Ectodermal cell (in vitro differentiated cells): ENCODE results near the gene MROH2A.

Source experiments
- H3K27ac ChIP-seq: 2 replicates; pipeline ENCODE4 v1.7.0; 2013; ENCODE audit warnings: mild to moderate bottlenecking, low read depth, low read length; ENCODE audit not compliant: insufficient read depth, poor library complexity, severe bottlenecking
- H3K27me3 ChIP-seq: 2 replicates; pipeline ENCODE4 v1.7.0; 2013; ENCODE audit warnings: mild to moderate bottlenecking, low read length; ENCODE audit not compliant: insufficient read depth, control insufficient read depth, poor library complexity, severe bottlenecking
- H3K36me3 ChIP-seq: one replicate; pipeline ENCODE4 v1.7.0; 2013; ENCODE audit warnings: low read length; ENCODE audit not compliant: control insufficient read depth, insufficient read depth
- H3K4me1 ChIP-seq: one replicate; pipeline ENCODE4 v1.7.0; 2013; ENCODE audit warnings: low read length; ENCODE audit not compliant: control insufficient read depth, insufficient read depth
- H3K4me3 ChIP-seq: 2 replicates; pipeline ENCODE4 v1.7.0; 2013; ENCODE audit warnings: low read depth, low read length, control low read depth; ENCODE audit not compliant: insufficient read depth
- H3K9me3 ChIP-seq: 2 replicates; pipeline ENCODE4 v1.7.0; 2013; ENCODE audit warnings: mild to moderate bottlenecking, low read length, moderate library complexity; ENCODE audit not compliant: control insufficient read depth
- WGBS, 2 experiments: methylation state at CpG; one replicate each; pipeline ENCODE4 v1.1.7; 2013; ENCODE audit warnings: missing lambda C conversion rate in 2 of 2; 5-methylcytosine and 5-hydroxymethylcytosine counted together

The MROH2A gene

DNA sequence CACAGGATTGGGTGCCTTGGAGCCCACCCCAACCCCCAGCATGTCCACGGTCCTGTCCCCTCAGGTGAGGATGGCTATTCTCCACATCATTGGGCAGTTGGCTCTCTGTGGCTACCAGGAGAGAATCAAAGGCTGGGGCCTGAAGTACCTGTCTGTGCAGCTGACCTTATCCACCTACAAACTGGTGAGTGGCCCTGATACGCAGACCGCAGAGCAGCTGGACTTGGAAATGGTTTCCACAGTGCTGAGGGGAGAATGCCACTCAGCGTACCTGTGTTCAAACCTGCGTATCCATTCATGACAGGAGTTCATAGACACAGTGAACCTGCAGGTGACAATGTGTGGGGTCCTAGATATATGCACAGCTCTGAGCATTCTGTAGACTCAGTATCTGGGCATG, 21.6 kb downstream of the MROH2A start:
- Histone ChIP-seq H3K9me3 (no peaks in the 10 kb centered on the region), H3K27me3 (no peaks in the 10 kb centered on the region), H3K27ac (no peak overlapping the region), H3K4me3 (no peak overlapping the region), H3K36me3 (no peaks in the 10 kb centered on the region), H3K4me1 (no peaks in the 10 kb centered on the region)
- WGBS, 2 experiments = 75 to 76% methylated on average over 5 of the region's 5 CpGs

DNA sequence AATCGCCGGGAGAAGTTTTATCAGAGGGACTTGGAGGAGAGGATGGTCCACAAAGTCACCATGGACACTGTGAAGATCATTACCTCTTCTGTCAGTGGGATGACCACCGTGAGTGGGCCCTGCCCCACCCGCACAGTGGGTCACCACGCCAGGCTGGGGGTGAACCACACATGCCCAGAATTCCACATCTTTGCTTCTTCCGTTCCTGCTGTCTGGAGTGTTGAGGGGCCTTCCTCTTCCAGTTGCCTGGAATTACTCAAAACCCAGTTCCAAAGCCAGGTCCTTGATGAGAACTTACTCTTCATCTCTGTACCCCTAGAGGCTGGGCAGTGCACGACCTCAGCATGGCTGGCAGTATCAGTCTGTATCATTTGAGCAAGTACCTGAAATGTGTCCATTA, 22.1 kb downstream of the MROH2A start:
- Histone ChIP-seq H3K27ac (no peak overlapping the region), H3K36me3 (no peaks in the 10 kb centered on the region), H3K4me1 (no peaks in the 10 kb centered on the region), H3K27me3 (no peaks in the 10 kb centered on the region), H3K4me3 (no peak overlapping the region), H3K9me3 (no peaks in the 10 kb centered on the region)
- 92 to 93% methylated on average over 7 of the region's 7 CpGs for WGBS, 2 experiments

DNA sequence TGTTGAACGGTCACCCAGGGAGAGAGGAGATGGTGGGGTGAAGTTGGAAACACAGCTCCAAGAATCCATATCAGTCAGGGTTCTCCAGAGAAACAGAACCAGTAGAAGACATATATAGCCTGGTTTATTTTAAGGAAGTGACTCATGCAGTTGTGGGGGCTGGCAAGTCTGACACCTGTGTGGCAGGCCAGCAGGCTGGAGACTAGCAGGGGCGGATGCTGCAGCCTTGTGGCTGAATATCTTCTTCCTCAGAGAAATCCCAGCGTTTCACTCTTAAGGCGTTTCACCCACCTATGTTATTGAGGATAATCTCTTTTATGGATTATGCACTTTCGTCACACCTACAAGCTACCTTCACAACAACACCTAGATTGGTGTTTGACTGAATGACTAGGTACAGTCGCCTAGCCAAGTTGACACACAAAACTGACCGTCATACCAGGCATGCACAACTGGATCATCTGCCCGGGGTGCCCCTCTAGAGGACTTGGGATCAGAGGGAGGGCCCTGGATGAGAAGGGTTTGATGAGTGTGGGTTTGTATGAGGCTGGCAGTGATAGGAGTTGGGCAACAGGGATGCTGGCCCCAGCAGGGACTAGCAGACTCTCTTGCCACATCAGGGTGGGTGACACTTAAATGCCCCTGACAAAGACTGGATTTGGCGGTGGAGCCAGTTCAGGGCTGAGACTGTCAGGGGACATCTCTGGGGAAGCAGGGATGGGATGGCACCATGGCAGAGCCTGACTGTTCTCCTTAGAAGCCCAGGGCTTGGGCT, 23.4 kb downstream of the MROH2A start:
- Histone ChIP-seq H3K4me1 (no peaks in the 10 kb centered on the region), H3K9me3 (no peaks in the 10 kb centered on the region), H3K4me3 (no peak overlapping the region), H3K36me3 (no peaks in the 10 kb centered on the region), H3K27me3 (no peaks in the 10 kb centered on the region), H3K27ac (no peak overlapping the region)
- WGBS, 2 experiments = 89 to 96% methylated on average over 8 to 9 of the region's 9 CpGs

DNA sequence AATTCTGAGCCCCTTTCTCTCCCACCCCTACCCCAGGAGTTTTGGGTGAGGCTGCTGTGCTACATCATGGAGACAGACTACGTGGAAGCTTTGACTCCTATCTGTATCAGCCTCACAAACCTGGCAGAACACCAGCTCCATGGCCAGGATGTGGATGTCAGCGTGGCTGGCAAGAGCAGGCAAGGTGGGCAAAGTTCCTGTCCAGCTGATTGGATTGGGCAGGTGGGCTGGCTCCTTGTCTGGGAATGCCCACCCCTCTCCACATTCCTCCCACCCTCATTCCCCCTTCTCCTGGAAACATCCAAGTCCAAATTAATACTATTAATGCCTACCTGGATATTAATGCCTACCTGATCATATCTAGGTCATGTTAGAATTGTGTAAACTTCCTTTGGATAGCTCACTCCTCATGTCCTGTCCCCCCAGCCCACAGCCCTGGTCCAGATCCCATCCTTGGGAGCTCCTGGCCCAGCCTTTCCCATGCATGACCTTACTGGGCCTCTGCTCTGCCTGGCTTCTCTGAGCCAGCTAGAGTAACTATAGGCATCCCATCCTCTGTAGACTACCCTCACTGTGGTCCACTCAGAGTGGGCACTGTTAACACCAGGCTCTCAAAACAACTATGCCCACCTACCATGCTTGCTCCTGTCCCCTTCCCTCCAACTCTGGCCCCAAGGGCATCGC, 24.1 kb downstream of the MROH2A start:
- 87 to 88% methylated on average over 3 of the region's 3 CpGs for WGBS, 2 experiments
- Histone ChIP-seq H3K4me3 (no peak overlapping the region), H3K9me3 (no peaks in the 10 kb centered on the region), H3K4me1 (no peaks in the 10 kb centered on the region), H3K36me3 (no peaks in the 10 kb centered on the region), H3K27ac (no peak overlapping the region), H3K27me3 (no peaks in the 10 kb centered on the region)

DNA sequence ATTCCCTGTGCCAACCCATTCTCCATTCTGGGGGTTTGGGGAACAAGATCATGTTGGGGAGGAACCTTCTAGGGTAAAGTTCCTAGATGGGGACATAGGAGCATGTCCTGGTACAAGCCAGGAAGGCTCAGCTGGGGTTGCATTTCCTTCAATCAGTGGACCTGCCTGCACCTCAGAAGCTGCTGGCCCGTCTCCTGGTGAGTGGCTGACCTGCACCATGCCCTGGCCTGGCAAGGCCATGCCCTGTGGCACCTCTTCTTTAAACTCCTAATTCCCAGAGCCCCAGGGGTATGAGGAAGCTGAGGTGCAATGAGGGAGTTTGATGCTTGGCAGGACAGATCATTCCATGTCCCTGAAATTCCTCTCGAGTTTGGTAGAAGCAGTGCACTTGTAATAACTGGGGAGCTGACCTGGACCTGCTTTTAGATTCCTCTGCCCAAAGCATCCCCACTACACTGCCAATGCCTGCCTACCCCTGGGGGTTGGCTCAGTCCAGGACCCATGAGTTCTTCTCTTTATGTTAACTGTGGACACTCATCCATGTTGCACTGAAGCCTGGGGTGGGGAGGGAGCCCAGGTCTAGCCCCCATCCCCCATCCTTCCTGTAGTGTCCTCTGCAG, 25.3 kb downstream of the MROH2A start:
- no peak overlapping the region for H3K27ac ChIP-seq
- 78 to 89% methylated on average over 2 of the region's 2 CpGs for WGBS, 2 experiments
- no peaks in the 10 kb centered on the region for H3K27me3 ChIP-seq
- H3K4me1 ChIP-seq = no peaks in the 10 kb centered on the region
- no peak overlapping the region for H3K4me3 ChIP-seq
- no peaks in the 10 kb centered on the region for H3K36me3 ChIP-seq
- H3K9me3 ChIP-seq = no peaks in the 10 kb centered on the region

DNA sequence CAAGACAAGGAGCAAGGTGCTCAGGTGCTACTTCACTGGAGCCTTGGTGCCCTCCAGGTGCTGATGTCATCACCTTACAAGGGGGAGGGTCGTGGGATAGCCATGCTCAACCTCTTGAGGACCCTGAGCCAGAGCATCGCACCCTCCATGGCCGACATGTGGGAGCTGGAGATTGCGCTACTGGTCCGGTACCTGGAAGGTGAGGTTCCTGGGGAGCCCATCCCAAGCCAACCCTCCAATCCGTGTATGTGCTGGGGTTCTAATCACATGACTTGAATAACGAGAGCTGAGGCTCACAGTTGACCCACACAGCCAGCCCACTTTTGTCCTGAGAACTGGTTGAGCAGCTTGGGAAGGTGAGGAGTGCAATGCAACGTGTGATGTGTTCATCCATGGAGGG, 25.9 kb downstream of the MROH2A start:
- Histone ChIP-seq H3K4me1 (no peaks in the 10 kb centered on the region), H3K36me3 (no peaks in the 10 kb centered on the region), H3K27me3 (no peaks in the 10 kb centered on the region), H3K9me3 (no peaks in the 10 kb centered on the region), H3K27ac (no peak overlapping the region), H3K4me3 (no peak overlapping the region)
- WGBS, 2 experiments = 76 to 79% methylated on average over 8 of the region's 8 CpGs

DNA sequence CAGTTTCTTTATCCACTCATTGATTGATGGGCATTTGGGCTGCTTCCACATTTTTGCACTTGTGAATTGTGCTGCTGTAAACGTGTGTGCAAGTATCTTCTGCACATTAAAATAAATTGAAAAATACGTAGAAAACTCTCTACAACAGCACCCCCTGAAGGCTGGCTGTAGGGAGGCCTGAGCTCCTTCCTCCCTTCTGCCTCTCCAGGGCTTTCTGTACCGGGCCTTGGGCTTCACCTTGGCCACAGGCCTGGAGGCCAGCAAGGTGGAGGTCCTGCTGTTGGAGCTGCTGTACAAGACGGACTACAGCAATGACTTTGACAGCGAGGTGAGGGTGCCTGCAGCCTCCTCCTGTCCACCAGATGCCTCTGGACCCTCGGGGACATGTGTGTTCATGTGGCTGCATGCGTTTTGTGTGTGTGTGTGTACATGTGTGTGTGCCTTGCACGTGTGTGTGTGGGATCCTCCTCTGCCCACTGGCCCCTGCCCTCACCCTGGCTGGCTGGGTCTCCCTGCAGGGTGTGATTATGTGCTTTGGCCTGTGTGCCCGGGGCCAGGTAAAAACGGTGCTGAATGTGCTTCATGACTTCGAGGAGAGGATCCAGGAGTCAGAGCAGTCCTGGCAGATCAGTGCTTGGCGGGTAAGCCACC, 29.2 kb downstream of the MROH2A start:
- H3K4me1 ChIP-seq = no peaks in the 10 kb centered on the region
- 92% methylated on average over 12 of the region's 12 CpGs for WGBS, 2 experiments
- H3K4me3 ChIP-seq = no peak overlapping the region
- no peaks in the 10 kb centered on the region for H3K27me3 ChIP-seq
- H3K9me3 ChIP-seq = no peaks in the 10 kb centered on the region
- H3K27ac ChIP-seq = no peak overlapping the region
- no peaks in the 10 kb centered on the region for H3K36me3 ChIP-seq

DNA sequence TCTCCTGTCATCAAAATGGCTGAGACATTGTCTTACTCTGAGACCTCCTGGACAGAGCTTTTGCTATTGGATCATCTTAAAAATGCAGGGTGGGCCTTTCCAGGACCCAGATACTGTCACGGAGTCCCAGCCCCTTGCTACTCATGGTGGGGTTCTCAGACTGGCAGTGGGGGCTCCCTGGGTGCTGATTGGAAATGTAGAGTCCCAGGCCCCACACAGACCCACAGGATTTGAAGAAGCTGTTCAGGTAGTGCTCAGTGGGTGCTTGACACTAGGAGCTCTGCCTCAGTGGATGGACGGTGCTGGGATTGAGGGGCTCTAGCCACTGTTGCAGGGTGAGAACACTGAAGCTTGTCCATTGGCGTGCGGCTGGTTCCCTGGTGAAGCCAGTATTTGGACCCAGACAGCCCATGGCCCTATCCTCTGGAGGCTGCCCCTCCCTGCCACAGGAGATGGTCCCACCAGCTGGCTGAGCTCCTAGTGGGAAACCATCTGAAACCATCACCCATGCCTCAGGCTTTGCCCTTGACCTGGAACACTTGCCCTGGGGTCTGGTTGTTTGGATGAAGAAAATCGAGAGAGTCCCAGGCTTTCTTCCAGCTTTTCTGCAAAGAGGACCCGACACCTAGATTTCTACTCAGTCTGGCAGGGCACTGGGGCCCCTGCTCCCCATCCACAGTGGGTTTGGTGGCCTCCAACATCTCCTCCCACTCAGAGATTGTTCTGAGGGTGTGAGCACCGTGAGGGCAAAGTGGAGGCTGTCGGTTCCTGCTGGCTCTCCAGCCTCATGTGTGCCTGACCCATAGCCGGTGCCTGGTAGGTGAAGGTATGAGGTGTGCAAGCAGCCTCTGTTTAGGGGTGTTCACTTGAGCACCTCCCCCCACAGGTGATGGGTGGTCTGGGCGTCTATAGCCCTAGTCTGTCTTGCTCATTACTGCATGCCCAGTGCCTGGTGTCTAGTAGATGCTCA, 30.1 kb downstream of the MROH2A start:
- no peaks in the 10 kb centered on the region for H3K36me3 ChIP-seq
- 84 to 90% methylated on average over 10 of the region's 10 CpGs for WGBS, 2 experiments

DNA sequence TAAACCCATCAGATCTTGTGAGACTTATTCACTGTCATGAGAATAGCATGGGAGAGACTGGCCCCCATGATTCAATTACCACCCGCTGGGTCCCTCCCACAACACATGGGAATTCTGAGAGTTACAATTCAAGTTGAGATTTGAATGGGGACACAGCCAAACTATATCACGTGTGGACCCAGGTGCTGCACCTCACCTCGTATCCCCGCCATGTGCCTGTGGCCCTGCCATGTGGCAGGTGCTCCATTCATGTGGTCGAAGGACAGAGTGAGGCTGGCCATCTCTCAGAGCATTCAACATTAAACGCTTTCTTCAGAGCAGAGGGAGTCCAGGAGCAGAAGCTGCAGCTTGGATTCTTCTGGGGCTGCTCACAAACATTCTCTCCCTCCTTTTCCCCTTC, 32.3 kb downstream of the MROH2A start:
- no peak overlapping the region for H3K27ac ChIP-seq
- WGBS, 2 experiments = 91 to 94% methylated on average over 6 of the region's 6 CpGs
- no peaks in the 10 kb centered on the region for H3K4me1 ChIP-seq
- no peaks in the 10 kb centered on the region for H3K27me3 ChIP-seq
- no peak overlapping the region for H3K4me3 ChIP-seq
- no peaks in the 10 kb centered on the region for H3K9me3 ChIP-seq
- no peaks in the 10 kb centered on the region for H3K36me3 ChIP-seq

More for the DNA sequence above, 30.1 kb downstream of the MROH2A start:
- Histone ChIP-seq H3K4me1 (no peaks in the 10 kb centered on the region), H3K27ac (no peak overlapping the region), H3K9me3 (no peaks in the 10 kb centered on the region), H3K27me3 (no peaks in the 10 kb centered on the region), H3K4me3 (no peak overlapping the region)
